ENCODE data around the gene ZAP70.

ZAP70 gene

DNA sequence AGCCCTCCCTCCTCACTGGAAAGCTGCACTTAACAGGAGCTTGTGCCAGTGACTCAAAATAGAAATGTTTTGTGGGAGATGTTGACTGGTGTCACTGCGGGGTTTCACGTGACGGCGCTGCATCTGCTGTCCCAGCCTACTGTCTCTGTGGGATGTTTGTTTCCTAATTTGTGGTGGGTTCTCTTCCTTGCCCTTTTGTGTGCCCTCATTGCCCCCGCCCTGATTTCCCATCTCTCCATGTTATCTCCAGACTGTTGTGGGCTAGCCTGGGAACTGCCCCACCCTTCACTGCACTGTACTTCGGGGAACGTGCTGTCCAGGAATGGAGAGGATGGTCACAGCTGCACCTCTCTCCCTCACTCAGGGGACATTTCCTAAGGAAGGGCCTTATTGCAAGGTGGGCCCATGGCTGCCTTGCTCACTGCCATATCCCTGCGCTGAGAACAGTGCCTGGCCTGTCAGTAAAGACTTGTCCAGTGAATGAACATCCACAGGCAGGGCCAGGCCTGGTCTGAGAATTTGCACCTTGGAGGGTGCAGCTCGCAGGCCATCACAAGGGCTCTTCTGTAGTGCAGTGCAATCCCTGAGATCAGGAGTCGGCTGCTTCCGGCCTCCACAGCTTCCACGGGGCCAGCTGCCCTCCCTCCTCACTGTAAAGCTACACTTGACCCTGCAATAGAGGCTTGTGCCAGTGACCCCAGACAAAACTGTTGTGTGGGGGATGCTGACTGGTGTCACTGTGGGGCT, 18.1 kb downstream of the ZAP70 start:
- TF ChIP-seq, protein P1, sequence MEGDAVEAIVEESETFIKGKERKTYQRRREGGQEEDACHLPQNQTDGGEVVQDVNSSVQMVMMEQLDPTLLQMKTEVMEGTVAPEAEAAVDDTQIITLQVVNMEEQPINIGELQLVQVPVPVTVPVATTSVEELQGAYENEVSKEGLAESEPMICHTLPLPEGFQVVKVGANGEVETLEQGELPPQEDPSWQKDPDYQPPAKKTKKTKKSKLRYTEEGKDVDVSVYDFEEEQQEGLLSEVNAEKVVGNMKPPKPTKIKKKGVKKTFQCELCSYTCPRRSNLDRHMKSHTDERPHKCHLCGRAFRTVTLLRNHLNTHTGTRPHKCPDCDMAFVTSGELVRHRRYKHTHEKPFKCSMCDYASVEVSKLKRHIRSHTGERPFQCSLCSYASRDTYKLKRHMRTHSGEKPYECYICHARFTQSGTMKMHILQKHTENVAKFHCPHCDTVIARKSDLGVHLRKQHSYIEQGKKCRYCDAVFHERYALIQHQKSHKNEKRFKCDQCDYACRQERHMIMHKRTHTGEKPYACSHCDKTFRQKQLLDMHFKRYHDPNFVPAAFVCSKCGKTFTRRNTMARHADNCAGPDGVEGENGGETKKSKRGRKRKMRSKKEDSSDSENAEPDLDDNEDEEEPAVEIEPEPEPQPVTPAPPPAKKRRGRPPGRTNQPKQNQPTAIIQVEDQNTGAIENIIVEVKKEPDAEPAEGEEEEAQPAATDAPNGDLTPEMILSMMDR (IDR thresholded peaks at IDR 0.05): no peak
- Mint-ChIP-seq H3K4me1 (peaks cover 22% of the 10 kb centered on the region), H3K36me3 (ENCODE audit: low read depth) (peaks cover 13% of the 10 kb centered on the region), H3K9me3 (peaks cover 14% of the 10 kb centered on the region), H3K27me3 (ENCODE audit: low read depth, poor library complexity) (no peaks in the 10 kb centered on the region), H3K27ac (peak overlapping the region; percentile 41), H3K4me3 (no peak overlapping the region)
- DNase-seq: no peak

DNA sequence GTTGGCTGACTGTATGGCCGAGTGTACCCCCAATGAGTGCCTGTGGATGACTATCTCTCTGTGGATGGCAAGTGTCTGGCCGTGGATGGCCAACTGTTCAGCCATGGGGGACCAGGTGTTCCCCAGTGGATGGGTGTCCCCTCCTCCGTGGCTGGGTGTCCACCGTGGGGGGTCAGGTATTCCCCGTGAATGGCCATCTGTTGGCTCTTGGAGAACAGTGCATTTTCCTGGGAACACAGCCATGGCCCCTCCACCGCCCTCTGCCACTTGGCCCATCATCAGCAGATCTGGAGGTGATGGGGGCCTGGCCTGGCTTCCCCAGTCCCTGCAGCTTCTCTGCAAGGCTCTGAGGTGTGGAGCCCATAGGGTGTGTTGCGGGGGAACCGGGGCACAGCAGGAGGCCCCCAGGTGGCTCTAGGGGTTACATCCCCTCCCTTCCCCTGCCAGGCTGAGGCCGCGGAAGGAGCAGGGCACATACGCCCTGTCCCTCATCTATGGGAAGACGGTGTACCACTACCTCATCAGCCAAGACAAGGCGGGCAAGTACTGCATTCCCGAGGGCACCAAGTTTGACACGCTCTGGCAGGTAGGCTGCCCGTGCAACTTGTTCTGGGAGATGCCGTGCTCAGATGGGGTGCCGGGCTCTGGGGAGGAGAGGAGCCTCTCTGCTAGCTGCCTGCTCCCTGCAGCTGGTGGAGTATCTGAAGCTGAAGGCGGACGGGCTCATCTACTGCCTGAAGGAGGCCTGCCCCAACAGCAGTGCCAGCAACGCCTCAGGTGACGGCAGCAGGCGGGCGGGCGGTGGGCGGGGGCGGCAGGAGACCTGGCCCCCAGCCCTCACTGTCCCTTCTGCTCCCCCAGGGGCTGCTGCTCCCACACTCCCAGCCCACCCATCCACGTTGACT, 19.3 kb downstream of the ZAP70 start:
- H3K9me3 Mint-ChIP-seq: peaks cover 11% of the 10 kb centered on the region
- peaks cover 16% of the 10 kb centered on the region for H3K4me1 Mint-ChIP-seq
- peaks cover 8% of the 10 kb centered on the region for H3K36me3 Mint-ChIP-seq (ENCODE audit: low read depth)
- no peaks in the 10 kb centered on the region for H3K27me3 Mint-ChIP-seq (ENCODE audit: low read depth, poor library complexity)
- no peak overlapping the region for H3K27ac Mint-ChIP-seq
- TF ChIP-seq, protein P1 (IDR thresholded peaks at IDR 0.05): no peak
- no peak for DNase-seq
- no peak overlapping the region for H3K4me3 Mint-ChIP-seq

- TF ChIP-seq, protein P1 (IDR thresholded peaks at IDR 0.05): no peak
- no peak for DNase-seq
- Mint-ChIP-seq H3K9me3 (peaks cover 7% of the 10 kb centered on the region), H3K27me3 (ENCODE audit: low read depth, poor library complexity) (no peaks in the 10 kb centered on the region), H3K36me3 (ENCODE audit: low read depth) (peaks cover 4% of the 10 kb centered on the region), H3K27ac (no peak overlapping the region), H3K4me3 (no peak overlapping the region), H3K4me1 (peaks cover 9% of the 10 kb centered on the region)
These were observed 20.1 kb downstream of the ZAP70 start for GRCh38 chr2:97733341-97734035.

DNA sequence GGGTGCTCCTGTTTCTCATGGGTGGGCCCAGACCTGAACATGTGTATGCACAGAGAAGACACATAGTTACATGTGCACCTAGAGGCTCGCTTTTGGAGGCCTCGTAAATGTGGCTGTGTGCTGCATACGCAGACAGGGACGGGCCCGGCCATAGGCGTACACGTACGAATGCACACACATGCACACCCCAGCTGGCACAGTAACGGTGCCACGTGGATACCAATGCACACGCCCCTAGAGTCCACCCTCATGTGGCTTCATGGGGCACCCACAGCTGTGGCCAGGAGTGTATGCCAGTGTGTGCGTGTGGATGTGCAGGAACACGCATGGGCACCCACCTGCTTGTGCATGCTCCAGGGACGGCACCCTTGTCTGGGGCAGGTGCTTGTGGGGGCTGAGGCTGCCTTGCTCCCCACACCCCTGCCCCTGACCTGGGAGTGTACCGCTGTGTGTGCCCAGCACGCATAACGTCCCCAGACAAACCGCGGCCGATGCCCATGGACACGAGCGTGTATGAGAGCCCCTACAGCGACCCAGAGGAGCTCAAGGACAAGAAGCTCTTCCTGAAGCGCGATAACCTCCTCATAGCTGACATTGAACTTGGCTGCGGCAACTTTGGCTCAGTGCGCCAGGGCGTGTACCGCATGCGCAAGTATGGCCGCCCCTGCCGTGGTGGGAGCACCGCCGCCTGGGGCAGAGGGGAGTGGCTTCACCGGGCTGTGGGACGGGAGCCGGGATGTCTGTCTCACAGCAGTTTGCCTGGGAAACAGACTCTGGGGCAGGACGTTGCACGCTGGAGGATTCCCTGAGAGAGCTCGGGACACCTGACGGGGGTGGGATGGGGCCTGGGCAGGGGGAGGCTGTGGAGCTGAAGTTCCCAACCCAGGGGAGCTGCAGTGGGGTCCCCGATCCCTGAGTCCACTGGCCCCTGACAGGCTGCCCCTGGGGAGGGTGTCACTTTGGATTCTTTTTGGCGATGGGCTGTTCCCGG, 21.0 kb downstream of the ZAP70 start:
- Mint-ChIP-seq H3K4me1 (peaks cover 9% of the 10 kb centered on the region), H3K27me3 (ENCODE audit: low read depth, poor library complexity) (no peaks in the 10 kb centered on the region), H3K4me3 (no peak overlapping the region), H3K27ac (no peak overlapping the region), H3K36me3 (ENCODE audit: low read depth) (peaks cover 4% of the 10 kb centered on the region), H3K9me3 (peaks cover 7% of the 10 kb centered on the region)
- no peak for DNase-seq
- TF ChIP-seq, protein P1 (IDR thresholded peaks at IDR 0.05): no peak

DNA sequence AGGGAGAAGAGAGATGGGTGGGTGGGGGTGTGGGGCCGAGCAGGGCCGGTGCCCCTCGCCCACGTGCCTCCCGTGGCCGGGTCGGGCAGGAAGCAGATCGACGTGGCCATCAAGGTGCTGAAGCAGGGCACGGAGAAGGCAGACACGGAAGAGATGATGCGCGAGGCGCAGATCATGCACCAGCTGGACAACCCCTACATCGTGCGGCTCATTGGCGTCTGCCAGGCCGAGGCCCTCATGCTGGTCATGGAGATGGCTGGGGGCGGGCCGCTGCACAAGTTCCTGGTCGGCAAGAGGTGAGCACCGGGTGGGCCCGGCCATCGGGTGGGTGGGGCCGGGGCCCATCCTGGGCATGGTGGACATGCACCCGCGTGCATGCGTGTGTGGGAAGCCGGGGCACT, 21.8 kb downstream of the ZAP70 start:
- peaks cover 4% of the 10 kb centered on the region for H3K36me3 Mint-ChIP-seq (ENCODE audit: low read depth)
- no peak overlapping the region for H3K27ac Mint-ChIP-seq
- TF ChIP-seq, protein P1 (IDR thresholded peaks at IDR 0.05): no peak
- H3K4me3 Mint-ChIP-seq: no peak overlapping the region
- H3K9me3 Mint-ChIP-seq: peaks cover 6% of the 10 kb centered on the region
- H3K4me1 Mint-ChIP-seq: peaks cover 9% of the 10 kb centered on the region
- no peaks in the 10 kb centered on the region for H3K27me3 Mint-ChIP-seq (ENCODE audit: low read depth, poor library complexity)
- no peak for DNase-seq
